K562 (cell line): ENCODE measurements around the gene NR1H2. TPM values are rescaled to one million over a fixed set of nuclear protein-coding genes. Genes with fewer than 3 reads are reported as not detected.
A peak's percentile ranks its signal among the peaks of the same experiment; 100 is the strongest.

Source experiments
- ATAC-seq: fragments of 200-7000 bp; cut with Tn5 transposase; 3 replicates; pipeline ENCODE4 v1.9.1; 2020; ENCODE audit warnings: moderate library complexity
- BruUV-seq: library from RNA; stranded (reverse); fragments of 400-500 nt; replicated peaks from 2 replicates; lab custom pipeline; 2021; lab: Mats Ljungman, UMichigan
- CTCF ChIA-PET: fragments of 300-600 bp; formaldehyde crosslinking; extraction: SDS; loops from one replicate; lab custom pipeline; 2021; ENCODE audit warnings: low intra/inter-chr PET ratio; lab: Yijun Ruan, JAX
- POLR2A ChIA-PET: fragments of 300-600, 350-650 bp; sonication (Branson Sonifier 250); formaldehyde crosslinking; extraction: SDS; loops from one replicate; lab custom pipeline; 2021; ENCODE audit warnings: antibody characterized with exemption, inconsistent platforms; lab: Yijun Ruan, JAX
- DNase-seq, 4 experiments: peaks; one replicate each; pipeline versions ENCODE4 v3.0.0 to v3.0.0-alpha.2; 2011 to 2018; ENCODE audit warnings: low spot score in 3 of 4, mixed read lengths in 3 of 4; ENCODE audit errors: extremely low read depth in 1 of 4
- FAIRE-seq: peaks from 2 replicates; lab custom pipeline; 2011; peaks lifted over from hg19 to GRCh38; lab: Jason Lieb, UNC
- H2AFZ ChIP-seq: 2 replicates; pipeline ENCODE4 v1.6.0; 2011; ENCODE audit warnings: low read depth, low read length, control low read depth, inconsistent platforms
- H3K27ac ChIP-seq: fragments of 200-600 bp; 3 replicates; pipeline ENCODE4 v1.8.0; 2011; ENCODE audit warnings: low read depth, mild to moderate bottlenecking, control low read depth, inconsistent platforms, low read length, moderate library complexity, mixed read lengths; ENCODE audit errors: extremely low read depth
- H3K27me3 ChIP-seq, 2 experiments: fragments of 300-600 bp in 1 of 2; 2 replicates in 1 of 2; 3 replicates in 1 of 2; pipeline versions ENCODE4 v1.6.0 to v1.8.0; 2011; ENCODE audit warnings: inconsistent platforms in 2 of 2, low read length in 2 of 2, mild to moderate bottlenecking in 1 of 2, mixed read lengths in 1 of 2, moderate library complexity in 1 of 2; ENCODE audit not compliant: control insufficient read depth in 2 of 2, insufficient read depth in 2 of 2
- H3K36me3 ChIP-seq: fragments of 300-600 bp; 3 replicates; pipeline ENCODE4 v1.8.0; 2011; ENCODE audit warnings: mild to moderate bottlenecking, low read length, inconsistent platforms; ENCODE audit not compliant: control insufficient read depth, insufficient read depth
- H3K4me1 ChIP-seq, 2 experiments: fragments of 200-600 bp in 1 of 2; replicated peaks in 1 of 2; 2 replicates in 1 of 2; 3 replicates in 1 of 2; pipeline versions ENCODE4 v1.5.1 to v1.8.0; 2011; ENCODE audit warnings: inconsistent platforms in 2 of 2, low read length in 2 of 2, mild to moderate bottlenecking in 1 of 2, mixed read lengths in 1 of 2, moderate library complexity in 1 of 2; ENCODE audit not compliant: control insufficient read depth in 2 of 2, insufficient read depth in 2 of 2
- H3K4me2 ChIP-seq: 2 replicates; pipeline ENCODE4 v1.6.1; 2011; ENCODE audit warnings: low read length, control low read depth, inconsistent platforms, mixed read lengths; ENCODE audit not compliant: insufficient read depth
- H3K4me3 ChIP-seq: fragments of 200-600 bp; sonication (generic), shearing (Covaris generic); 2 replicates; pipeline ENCODE4 v1.5.1; 2016; ENCODE audit warnings: control low read depth, inconsistent platforms
- H3K79me2 ChIP-seq: fragments of 200-600 bp; 3 replicates; pipeline ENCODE4 v1.8.0; 2011; ENCODE audit warnings: low read length, inconsistent platforms; ENCODE audit not compliant: control insufficient read depth, insufficient read depth
- H3K9ac ChIP-seq, 2 experiments: 2 replicates each; pipeline versions ENCODE4 v1.6.0 to v1.6.1; 2011; ENCODE audit warnings: low read depth in 2 of 2, low read length in 2 of 2, control low read depth in 1 of 2, inconsistent platforms in 1 of 2, mild to moderate bottlenecking in 1 of 2, mixed read lengths in 1 of 2; ENCODE audit not compliant: insufficient read depth in 1 of 2
- H3K9me1 ChIP-seq: one replicate; pipeline ENCODE4 v1.6.0; 2011; ENCODE audit warnings: inconsistent platforms, mild to moderate bottlenecking, low read length, moderate library complexity; ENCODE audit not compliant: control insufficient read depth, insufficient read depth
- H3K9me3 ChIP-seq: replicated peaks from 2 replicates; pipeline ENCODE4 v1.5.1; 2011; ENCODE audit warnings: low read depth, low read length, inconsistent platforms; ENCODE audit not compliant: control insufficient read depth, insufficient read depth
- H4K20me1 ChIP-seq: replicated peaks from 2 replicates; pipeline ENCODE4 v1.6.1; 2011; ENCODE audit warnings: low read length, inconsistent platforms, mixed read lengths; ENCODE audit not compliant: control insufficient read depth, insufficient read depth
- CAMTA2 ChIP-seq: fragments of 250-450 bp; sonication (Bioruptor Pico); conservative IDR thresholded peaks from 2 replicates; pipeline ENCODE4 v1.5.1; 2022
- CEBPG ChIP-seq, 3 experiments: fragments of 200-800 bp in 1 of 3; sonication (Bioruptor generic) in 1 of 3; sonication (generic) in 1 of 3; formaldehyde crosslinking in 1 of 3; IDR thresholded peaks in 2 of 3; conservative IDR thresholded peaks in 1 of 3; 2 replicates each; pipeline versions ENCODE4 v1.6.1 to v1.8.0; 2016 to 2022; ENCODE audit warnings: missing compliant biosample characterization in 2 of 3, missing genetic modification characterization in 2 of 3, mild to moderate bottlenecking in 1 of 3, missing genetic modification reagents in 1 of 3
- FOXA1 ChIP-seq: fragments of 450-650 bp; IDR thresholded peaks from 2 replicates; pipeline ENCODE4 v1.6.1; 2016; ENCODE audit warnings: mild to moderate bottlenecking, borderline replicate concordance
- GMEB1 ChIP-seq: fragments of 250-450 bp; sonication (Bioruptor Pico); IDR thresholded peaks from 2 replicates; pipeline ENCODE4 v1.4.0; 2020; ENCODE audit warnings: mild to moderate bottlenecking
- HMG20B ChIP-seq: fragments of 250-450 bp; sonication (Bioruptor Pico); IDR thresholded peaks from 2 replicates; pipeline ENCODE4 v1.5.0; 2021; ENCODE audit warnings: mild to moderate bottlenecking
- MEF2D ChIP-seq: conservative IDR thresholded peaks from 2 replicates; pipeline ENCODE4 v1.6.1; 2016; ENCODE audit warnings: low read depth, missing genetic modification characterization, missing compliant biosample characterization
- MTF1 ChIP-seq: fragments of 250-450 bp; sonication (Bioruptor Pico); IDR thresholded peaks from 2 replicates; pipeline ENCODE4 v1.9.0; 2021; ENCODE audit warnings: moderate library complexity, mild to moderate bottlenecking, inconsistent platforms, borderline replicate concordance
- OTX1 ChIP-seq: fragments of 450-650 bp; formaldehyde crosslinking; IDR thresholded peaks from 2 replicates; pipeline ENCODE4 v1.4.0; 2022; ENCODE audit warnings: mild to moderate bottlenecking
- POLR2A ChIP-seq: fragments of 450-650 bp; conservative IDR thresholded peaks from 2 replicates; pipeline ENCODE4 v1.6.1; 2016
- PRPF4 ChIP-seq: fragments of 200-400 bp; formaldehyde crosslinking; IDR thresholded peaks from one replicate; pipeline ENCODE4 v1.6.1; 2017; ENCODE audit warnings: low read length, low read depth, mild to moderate bottlenecking; ENCODE audit not compliant: insufficient read depth, poor library complexity, severe bottlenecking
- SRSF9 ChIP-seq: fragments of 200-400 bp; formaldehyde crosslinking; IDR thresholded peaks from 2 replicates; pipeline ENCODE4 v1.6.1; 2017; ENCODE audit warnings: low read depth, low read length, borderline replicate concordance
- STAT6 ChIP-seq: sonication (generic); formaldehyde crosslinking; IDR thresholded peaks from 2 replicates; pipeline ENCODE4 v1.8.1; 2023; ENCODE audit warnings: mild to moderate bottlenecking, missing genetic modification reagents
- SUPT5H ChIP-seq: fragments of 450-650 bp; IDR thresholded peaks from 2 replicates; pipeline ENCODE4 v1.6.1; 2016
- ZFX ChIP-seq: sonication (generic); formaldehyde crosslinking; IDR thresholded peaks from 2 replicates; pipeline ENCODE4 v1.8.0; 2022; ENCODE audit warnings: mild to moderate bottlenecking, missing genetic modification reagents, moderate library complexity
- ZNF280A ChIP-seq: fragments of 450-650 bp; IDR thresholded peaks from 2 replicates; pipeline ENCODE4 v1.6.1; 2018; ENCODE audit warnings: mild to moderate bottlenecking, low read depth; ENCODE audit not compliant: partially characterized antibody
- ZNF445 ChIP-seq: fragments of 250-450 bp; sonication (Bioruptor Pico); IDR thresholded peaks from 2 replicates; pipeline ENCODE4 v1.4.0; 2020; ENCODE audit warnings: low read depth, mild to moderate bottlenecking, moderate library complexity
- WGBS: fragments of 100-300 bp; shearing (Covaris generic); methylation state at CpG from one replicate; pipeline ENCODE4 v1.1.6; 2016; ENCODE audit warnings: low coverage, mixed read lengths; ENCODE audit not compliant: insufficient coverage; ENCODE audit errors: missing lambda C conversion rate; 5-methylcytosine and 5-hydroxymethylcytosine counted together
- in situ Hi-C: fragments of 300-500 bp; cut with MboI; formaldehyde crosslinking; loops from 4 replicates; pipeline ENCODE4 v1.15.0; 2018; ENCODE audit warnings: inconsistent platforms, mixed read lengths
- intact Hi-C: fragments of 100-400 bp; cut with micrococcal nuclease; formaldehyde crosslinking; loops from 2 replicates; pipeline ENCODE4 v1.14.2; 2022
- polyA plus RNA-seq, 8 experiments: library from polyadenylated mRNA; depleted of rRNA in 4 of 8; stranded (reverse) in 5 of 8; unstranded in 3 of 8; fragments of >200 nt; fragmentation: Nextera tagmentation in 2 of 8; fragmentation: Illumina TruSeq in 1 of 8; extraction: Ambion mirVana in 2 of 8; extraction: Trizol in 1 of 8; gene quantifications; 2 replicates each; pipeline versions ENCODE4 v1.2.1 to v1.2.3, GENCODE V29; 2011 to 2014; ENCODE audit warnings: inconsistent platforms in 1 of 8, missing spikeins in 1 of 8
- total RNA-seq, 7 experiments: library from RNA; depleted of rRNA in 6 of 7; stranded (reverse); fragments of >200 nt in 6 of 7; fragmentation: Illumina TruSeq in 2 of 7; extraction: Trizol in 2 of 7; gene quantifications; 2 replicates each; pipeline versions ENCODE4 v1.2.1 to v1.2.3, GENCODE V29; 2011 to 2021; ENCODE audit warnings: low replicate concordance in 1 of 7

NR1H2 gene
- total and polyA plus RNA-seq, 9 of the 15 experiments (the other 6 are each of a cell fraction or from before 2014, with no cell fraction given): 0.11 to 73.8 (median 24.0) TPM

DNA sequence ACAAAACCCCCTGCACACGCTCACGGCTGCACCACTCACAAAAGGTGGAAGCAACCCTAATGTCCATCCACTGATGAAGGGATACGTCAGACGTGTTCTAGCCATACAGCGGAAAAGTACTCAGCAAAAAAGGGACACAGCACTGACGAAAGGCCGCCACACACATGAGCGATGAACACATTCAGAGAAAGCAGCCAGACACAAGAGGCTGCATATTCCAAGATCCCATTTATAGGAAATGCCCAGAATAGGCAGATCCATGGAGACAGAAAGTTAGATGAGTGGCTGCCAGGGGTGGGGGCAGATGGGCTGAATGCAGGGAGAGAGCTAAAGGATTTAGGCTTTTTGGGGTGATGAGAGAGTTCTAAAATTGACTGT, 11.6 kb downstream of the NR1H2 start:
- WGBS: 97% methylated on average over 8 of the region's 8 CpGs
- H4K20me1 ChIP-seq: 0 out of 2 replicates have a peak, but pooled peaks cover 3% of the 10 kb centered on the region
- H3K27ac ChIP-seq: no peak overlapping the region
- H3K9me3 ChIP-seq: no peaks in the 10 kb centered on the region
- no TSS peak for BruUV-seq
- in situ Hi-C loops: no loop called here
- peak overlapping the region in 1 of 2 experiments; percentile 77; a peak in 2 of 4 replicates for H3K9ac ChIP-seq
- intact Hi-C loops: no loop called here
- no peak for DNase-seq
- no peak overlapping the region for H3K4me3 ChIP-seq
- ChIA-PET POLR2A (no interaction called here), CTCF (no interaction called here)
- FAIRE-seq: no peak
- H3K4me1 ChIP-seq: peaks cover 11 to 39% of the 10 kb centered on the region in 2 experiments
- H3K79me2 ChIP-seq: peaks cover 73% of the 10 kb centered on the region
- peaks cover 53% of the 10 kb centered on the region for H3K36me3 ChIP-seq
- no peak for ATAC-seq
- no peaks in the 10 kb centered on the region for H3K27me3 ChIP-seq
- H3K9me1 ChIP-seq: no peaks in the 10 kb centered on the region
- no peak overlapping the region; the same call in 1 of the 2 replicates for H3K4me2 ChIP-seq
- H2AFZ ChIP-seq: no peak overlapping the region
- TF ChIP-seq STAT6 (CRISPR knock-in tag) (no peak), CAMTA2 (no peak), PRPF4 (no peak), ZNF280A (no peak), HMG20B (CRISPR knock-in tag) (no peak), FOXA1 (no peak), MEF2D (tag) (no peak), MTF1 (CRISPR knock-in tag) (no peak), SUPT5H (0 out of 2 replicates have a peak, but pooled peaks have one; percentile 29), ZFX (no peak), SRSF9 (no peak), CEBPG (CRISPR knock-in tag; IDR thresholded peaks at IDR 0.05) (no peak), CEBPG (tag; conservative IDR thresholded peaks at IDR 0.05 in 1 of 2, IDR thresholded peaks at IDR 0.05 in 1 of 2) (no peak), GMEB1 (no peak), OTX1 (no peak), POLR2A (0 out of 2 replicates have a peak, but pooled peaks have one; percentile 18), ZNF445 (no peak)
